Measurements from ENCODE around the gene IFNLR1. TPM values are rescaled to one million over a fixed set of nuclear protein-coding genes. Genes with fewer than 3 reads are reported as not detected.

The IFNLR1 gene
- total RNA-seq, 1 donor = under 0.01 TPM

- DNase-seq (ENCODE audit: low read depth in 2 of 3, low spot score in 2 of 3) = no peak
These were observed 34.2 kb downstream of the IFNLR1 start for GRCh38 chr1:24152631-24153494.

- peak in 1 of 3 donors; percentile 7 for DNase-seq (ENCODE audit: low read depth in 2 of 3, low spot score in 2 of 3)
These were observed 35.9 kb downstream of the IFNLR1 start for GRCh38 chr1:24151175-24151533.

DNA sequence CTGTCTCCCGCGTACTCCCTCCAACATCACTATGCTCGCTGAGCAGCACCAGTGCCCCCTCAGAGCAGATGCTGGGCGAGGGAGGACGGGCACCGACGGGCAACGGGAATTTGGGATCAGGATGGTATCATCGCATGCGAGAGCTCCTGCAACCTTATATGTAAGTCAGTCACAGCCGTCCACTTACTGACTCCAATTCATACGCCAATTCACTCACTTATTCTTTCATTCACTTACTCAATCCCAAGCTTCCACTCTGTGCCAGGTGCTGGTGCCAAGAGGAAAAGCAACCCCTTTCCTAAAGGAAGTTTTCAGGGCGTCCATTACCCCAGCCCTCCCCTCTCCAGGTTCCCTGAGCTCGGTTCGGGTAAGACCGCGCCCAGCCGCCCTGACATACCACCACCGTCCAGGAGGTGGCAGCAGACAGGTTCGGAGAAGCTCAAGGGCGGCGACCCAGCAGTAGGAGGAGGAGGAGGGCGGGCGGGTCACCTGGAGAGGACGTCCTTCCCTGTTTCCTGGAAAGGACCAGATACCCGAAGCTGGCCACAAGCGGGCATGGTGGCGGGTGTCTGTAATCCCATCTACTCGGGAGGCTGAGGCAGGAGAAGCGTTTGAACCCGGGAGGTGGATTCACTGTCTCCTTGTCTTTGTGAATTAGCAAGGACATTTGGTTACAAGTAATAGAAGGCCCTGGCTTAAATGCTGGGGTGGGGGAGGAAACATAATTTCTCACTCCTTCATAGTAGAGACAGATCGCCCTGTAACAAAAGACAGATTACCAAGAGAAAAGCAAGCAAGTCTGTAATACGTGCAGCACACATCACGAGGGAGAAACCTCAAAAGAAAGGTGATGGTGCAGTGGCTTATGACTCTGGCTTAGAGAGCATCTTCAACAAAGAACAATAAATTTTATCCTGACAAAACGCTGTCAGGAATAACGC is 36.6 kb downstream of the IFNLR1 start:
- peak; percentile 69 to 77 (median 71) for DNase-seq (ENCODE audit: low read depth in 2 of 3, low spot score in 2 of 3)

- peak in 1 of 3 donors; percentile 35 for DNase-seq (ENCODE audit: low read depth in 2 of 3, low spot score in 2 of 3)
These were observed 37.2 kb downstream of the IFNLR1 start for GRCh38 chr1:24149866-24150233.

GRCh38 chr1:24147816-24148215 is 39.3 kb downstream of the IFNLR1 start:
- DNase-seq (ENCODE audit: low read depth in 2 of 3, low spot score in 2 of 3) = no peak

DNA sequence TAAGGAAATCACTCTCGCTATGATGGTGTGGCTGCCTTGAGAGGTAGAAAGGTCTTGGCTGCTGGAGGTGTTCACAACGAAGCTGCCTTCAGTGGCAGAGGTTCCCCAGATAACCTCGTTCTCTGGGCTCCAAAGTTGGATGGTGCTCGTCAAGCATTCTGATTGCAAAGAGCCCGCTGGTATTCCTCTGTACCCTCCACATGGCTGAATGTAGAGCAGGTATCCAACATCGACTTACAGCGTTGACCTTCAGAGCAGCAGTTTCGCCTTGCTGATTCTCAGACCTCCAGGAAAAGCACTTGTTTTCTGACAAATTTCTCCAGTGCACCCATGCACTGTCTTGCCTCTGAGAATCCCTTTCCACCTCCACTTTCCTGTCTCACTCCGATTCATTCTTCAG is 39.9 kb downstream of the IFNLR1 start:
- no peak for DNase-seq (ENCODE audit: low read depth in 2 of 3, low spot score in 2 of 3)

DNA sequence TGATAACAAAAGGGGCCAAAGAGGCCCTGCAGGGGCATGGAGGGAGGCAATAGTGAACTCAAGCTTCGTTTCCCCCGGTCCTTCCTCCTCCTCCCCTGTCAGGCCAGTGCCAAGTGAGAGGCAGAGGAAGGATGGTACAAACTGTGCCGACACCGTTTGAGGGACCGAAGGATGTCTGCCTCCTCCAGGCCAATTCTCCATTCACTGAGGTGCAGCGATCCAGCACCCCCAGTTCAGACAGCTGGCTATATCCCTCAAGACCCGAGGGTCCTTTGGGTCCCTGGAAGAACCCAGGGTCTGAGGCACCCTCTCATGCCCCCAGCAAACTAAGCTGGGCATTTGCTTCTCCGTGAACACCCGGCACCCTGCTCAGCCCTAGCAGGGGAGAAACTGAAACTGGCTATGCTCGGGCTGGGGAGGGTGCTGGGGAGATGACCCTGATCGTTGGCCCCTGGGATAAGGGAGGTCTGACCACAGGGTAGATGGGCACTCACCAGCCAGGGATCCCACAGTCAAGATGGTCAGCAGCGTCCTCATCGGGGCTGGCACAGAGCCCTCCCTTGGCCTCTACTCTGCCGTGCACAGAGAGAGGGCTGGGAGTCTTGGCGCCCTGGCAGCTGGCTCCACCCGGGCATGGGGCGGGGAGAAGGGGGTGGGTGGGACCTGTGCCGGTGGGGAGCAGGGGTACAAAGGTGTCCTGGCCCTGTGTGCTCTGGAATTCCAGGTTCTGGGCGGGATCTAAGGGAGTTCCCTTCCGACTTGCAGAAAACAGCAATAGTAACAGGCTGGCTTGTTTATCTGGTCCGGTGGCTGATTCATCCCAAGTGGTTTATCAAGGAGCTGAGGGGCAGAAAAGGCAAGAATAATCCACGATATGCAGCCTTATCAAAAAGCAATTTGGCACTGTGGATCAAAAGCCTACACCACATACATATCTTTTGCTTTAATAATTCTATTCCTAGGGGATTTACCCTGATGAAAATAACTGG is 44.2 kb downstream of the IFNLR1 start, which contains the start of gene IL22RA1:
Gene IL22RA1 (minus strand): TSS at position 595 of the 989 bp plus-strand sequence. CDS start 58 bp downstream, at position 537.
- no peak for DNase-seq (ENCODE audit: low read depth in 2 of 3, low spot score in 2 of 3)

DNA sequence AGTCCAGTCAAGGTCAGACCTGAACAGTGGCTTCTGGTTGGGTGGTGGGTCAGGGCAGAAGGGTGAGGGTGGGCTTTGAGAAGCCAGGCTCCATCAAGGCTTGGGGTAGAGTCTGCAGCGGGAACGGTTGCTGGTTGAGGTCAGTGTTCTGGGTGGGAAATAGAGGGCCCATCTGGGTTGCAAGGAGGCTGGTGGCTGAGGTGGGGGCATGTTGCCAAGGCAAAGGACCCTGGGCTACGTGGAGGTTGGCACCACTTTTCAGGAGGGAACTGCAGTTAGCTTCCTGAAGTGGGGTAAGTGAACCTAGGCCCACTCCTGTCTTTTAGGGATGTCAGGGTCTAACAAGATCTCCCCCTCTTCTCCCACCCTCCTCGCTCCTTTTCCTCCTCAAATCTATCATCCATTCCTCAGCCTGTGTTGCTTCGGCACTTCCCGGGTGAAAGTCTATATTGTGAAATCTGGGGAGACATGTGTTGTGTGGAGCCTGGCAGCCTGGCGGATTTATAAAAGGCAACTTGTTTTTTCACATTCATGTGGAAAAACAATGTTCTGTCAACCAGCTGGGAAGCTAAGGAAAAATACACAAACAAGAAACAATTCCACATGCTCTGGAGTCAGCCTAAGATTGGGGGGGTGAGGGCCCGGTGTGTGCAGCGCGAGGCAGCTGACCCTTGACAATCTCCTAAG is 45.6 kb downstream of the IFNLR1 start:
- no peak for DNase-seq (ENCODE audit: low read depth in 2 of 3, low spot score in 2 of 3)

- no peak for DNase-seq (ENCODE audit: low read depth in 2 of 3, low spot score in 2 of 3)
These were observed 46.3 kb downstream of the IFNLR1 start for GRCh38 chr1:24140741-24141181.

- DNase-seq (ENCODE audit: low read depth in 2 of 3, low spot score in 2 of 3) = no peak
These were observed 47.2 kb downstream of the IFNLR1 start for GRCh38 chr1:24139841-24140425.

GRCh38 chr1:24139222-24139489 is 47.9 kb downstream of the IFNLR1 start:
- no peak for DNase-seq (ENCODE audit: low read depth in 2 of 3, low spot score in 2 of 3)

- DNase-seq (ENCODE audit: low read depth in 2 of 3, low spot score in 2 of 3) = no peak
These were observed 48.4 kb downstream of the IFNLR1 start for GRCh38 chr1:24138476-24139221.

DNA sequence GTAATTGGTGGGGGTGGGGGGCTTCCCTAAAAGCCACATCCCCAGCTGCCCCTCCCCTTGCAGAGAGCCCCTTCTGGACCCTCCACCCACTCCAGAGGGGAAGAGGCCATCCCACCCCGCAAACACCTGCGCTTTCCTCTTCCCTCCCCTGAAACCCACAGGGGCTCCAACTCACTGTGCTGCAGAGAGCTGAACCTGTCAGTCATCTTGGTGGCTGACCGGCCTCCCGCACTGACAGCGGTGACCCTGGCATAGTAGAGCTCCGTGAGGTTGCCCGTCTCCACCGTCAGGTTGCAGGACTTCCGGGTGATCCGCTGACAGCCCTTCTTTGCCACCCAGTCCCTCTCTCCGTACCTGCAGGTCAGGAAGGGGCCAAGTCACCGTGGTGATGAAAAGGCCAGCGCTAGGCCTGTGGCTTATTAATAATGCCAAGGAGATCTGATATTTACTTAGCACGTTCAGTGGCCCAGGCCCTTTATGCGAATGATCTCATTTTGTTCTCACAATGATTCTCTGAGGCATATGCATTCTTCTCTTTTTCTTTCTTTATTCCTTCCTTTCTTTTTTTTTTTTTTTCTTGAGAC is 50.0 kb downstream of the IFNLR1 start:
- no peak for DNase-seq (ENCODE audit: low read depth in 2 of 3, low spot score in 2 of 3)

DNA sequence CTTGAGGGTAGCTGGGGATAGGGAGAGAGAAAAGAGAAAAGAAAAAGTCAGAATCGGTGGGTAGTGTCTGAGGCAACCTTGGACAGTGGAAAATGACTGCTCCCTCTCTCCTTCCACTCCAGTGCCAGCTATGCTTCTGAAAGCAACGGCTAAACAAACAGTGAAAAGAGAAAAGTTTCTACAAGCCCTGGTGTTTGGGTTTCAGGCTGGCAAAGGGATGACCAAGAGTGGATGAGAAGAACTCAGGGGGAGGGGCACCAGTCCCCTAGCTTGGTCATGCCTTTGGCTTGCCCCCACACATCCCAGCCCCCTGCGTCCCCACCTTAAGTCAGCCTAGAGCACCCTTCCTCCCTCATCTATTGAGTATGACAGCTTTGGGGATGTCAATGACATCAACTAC is 52.7 kb downstream of the IFNLR1 start:
- DNase-seq (ENCODE audit: low read depth in 2 of 3, low spot score in 2 of 3) = no peak

GRCh38 chr1:24133819-24134218 is 53.3 kb downstream of the IFNLR1 start:
- no peak for DNase-seq (ENCODE audit: low read depth in 2 of 3, low spot score in 2 of 3)

GRCh38 chr1:24130385-24130784 is 56.7 kb downstream of the IFNLR1 start:
- no peak for DNase-seq (ENCODE audit: low read depth in 2 of 3, low spot score in 2 of 3)

GRCh38 chr1:24127801-24128363 is 59.2 kb downstream of the IFNLR1 start:
- DNase-seq (ENCODE audit: low read depth in 2 of 3, low spot score in 2 of 3) = no peak

DNA sequence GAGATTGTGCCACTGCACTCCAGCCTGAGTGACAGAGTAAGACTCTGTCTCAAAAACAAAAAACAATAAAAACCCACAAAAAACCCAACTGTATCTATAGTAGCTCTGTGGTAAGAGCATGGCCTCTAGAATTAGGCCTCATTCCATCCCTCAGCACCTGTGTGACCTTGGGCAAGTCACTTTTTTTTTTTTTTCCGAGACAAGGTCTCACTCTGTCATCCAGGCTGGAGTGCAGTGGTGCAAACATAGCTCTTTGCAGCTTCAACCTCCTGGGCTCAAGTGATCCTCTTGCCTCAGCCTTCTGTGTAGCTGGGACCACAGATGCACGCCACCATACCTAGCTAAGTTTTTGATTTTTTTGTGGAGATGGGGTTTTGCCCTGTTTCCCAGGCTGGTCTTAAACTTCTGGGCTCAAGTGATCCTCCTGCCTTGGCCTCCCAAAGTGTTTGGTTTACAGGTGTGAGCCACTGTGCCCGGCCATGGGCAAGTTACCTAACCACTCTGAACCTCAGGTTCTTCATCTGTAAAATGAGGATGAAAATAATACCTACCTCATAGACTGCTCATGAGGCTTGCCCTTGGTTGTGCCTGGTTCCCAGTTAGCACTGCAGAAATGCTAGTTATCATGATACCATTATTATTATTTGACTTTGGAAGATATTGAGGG is 59.8 kb downstream of the IFNLR1 start:
- DNase-seq (ENCODE audit: low read depth in 2 of 3, low spot score in 2 of 3) = no peak
